ENCODE data around the gene PTPRR. TPM values are rescaled to one million over a fixed set of nuclear protein-coding genes. Genes with fewer than 3 reads are reported as not detected.

Gene PTPRR
- total and polyA plus RNA-seq, 2 donors (not counting 3 experiments of a cell fraction or from before 2014, with no cell fraction given), result 0.46 to 1.1 TPM

DNA sequence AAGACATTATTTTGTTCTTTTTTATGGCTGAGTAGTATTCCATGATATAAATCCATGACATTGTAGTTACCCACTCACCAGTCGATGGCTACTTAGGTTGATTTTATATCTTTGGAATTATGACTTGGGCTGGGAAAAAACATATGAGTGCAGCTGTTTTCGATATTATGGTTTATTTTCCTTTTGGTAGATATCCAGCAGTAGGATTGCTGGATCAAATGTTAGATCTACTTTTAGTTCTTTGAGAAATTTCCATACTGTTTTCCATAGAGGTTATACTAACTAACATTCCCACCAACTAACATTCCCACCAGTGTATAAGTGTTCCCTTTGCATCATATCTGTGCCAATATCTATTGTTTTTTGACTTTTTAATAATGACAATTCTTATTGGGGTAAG is 29.9 kb upstream of the PTPRR start:
- H3K9me1 ChIP-seq (replicated peaks; ENCODE audit: control insufficient read depth, extremely low read depth, insufficient read depth, low read length), result no peaks in the 10 kb centered on the region
- DNase-seq (ENCODE audit: low read depth, low spot score), result no peak
- H3K9ac ChIP-seq (replicated peaks; ENCODE audit: extremely low read depth, insufficient read depth, low read length), result no peak overlapping the region
- no peaks in the 10 kb centered on the region for H3K79me2 ChIP-seq (ENCODE audit: control insufficient read depth, insufficient read depth, low read length)
- H3K9me3 ChIP-seq (replicated peaks; ENCODE audit: control insufficient read depth, insufficient read depth, low read length), result no peaks in the 10 kb centered on the region
- H3K4me1 ChIP-seq (ENCODE audit: control insufficient read depth, extremely low read depth, insufficient read depth, low read length), result no peaks in the 10 kb centered on the region
- FAIRE-seq, result no peak
- H3K27ac ChIP-seq (ENCODE audit: insufficient read depth, low read depth, low read length), result no peak overlapping the region
- H2AFZ ChIP-seq (ENCODE audit: low read depth, low read length), result no peak overlapping the region
- no peaks in the 10 kb centered on the region for H4K20me1 ChIP-seq (replicated peaks; ENCODE audit: control insufficient read depth, extremely low read depth, insufficient read depth, low read length)
- TF ChIP-seq EZH2 (IDR thresholded peaks at IDR 0.05; ENCODE audit: borderline replicate concordance, low read depth, low read length, severe bottlenecking) (no peak), FOS (IDR thresholded peaks at IDR 0.05; ENCODE audit: borderline replicate concordance, insufficient read depth, low read length) (no peak), POLR2AphosphoS5 (IDR thresholded peaks at IDR 0.05; ENCODE audit: insufficient read depth, low read depth, low read length) (no peak), GATA2 (IDR thresholded peaks at IDR 0.05; ENCODE audit: insufficient read depth, insufficient read length, low read depth, low read length) (no peak), MYC (IDR thresholded peaks at IDR 0.05; ENCODE audit: low read depth, low read length) (no peak), JUN (IDR thresholded peaks at IDR 0.05; ENCODE audit: borderline replicate concordance, insufficient read depth, insufficient read length, low read depth) (no peak), POLR2A (IDR thresholded peaks at IDR 0.05; ENCODE audit: low read depth, low read length) (no peak)
- TF ChIP-seq, protein P1, sequence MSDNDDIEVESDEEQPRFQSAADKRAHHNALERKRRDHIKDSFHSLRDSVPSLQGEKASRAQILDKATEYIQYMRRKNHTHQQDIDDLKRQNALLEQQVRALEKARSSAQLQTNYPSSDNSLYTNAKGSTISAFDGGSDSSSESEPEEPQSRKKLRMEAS (IDR thresholded peaks at IDR 0.05; ENCODE audit: insufficient read depth, insufficient read length), result no peak
- TF ChIP-seq, protein P2, sequence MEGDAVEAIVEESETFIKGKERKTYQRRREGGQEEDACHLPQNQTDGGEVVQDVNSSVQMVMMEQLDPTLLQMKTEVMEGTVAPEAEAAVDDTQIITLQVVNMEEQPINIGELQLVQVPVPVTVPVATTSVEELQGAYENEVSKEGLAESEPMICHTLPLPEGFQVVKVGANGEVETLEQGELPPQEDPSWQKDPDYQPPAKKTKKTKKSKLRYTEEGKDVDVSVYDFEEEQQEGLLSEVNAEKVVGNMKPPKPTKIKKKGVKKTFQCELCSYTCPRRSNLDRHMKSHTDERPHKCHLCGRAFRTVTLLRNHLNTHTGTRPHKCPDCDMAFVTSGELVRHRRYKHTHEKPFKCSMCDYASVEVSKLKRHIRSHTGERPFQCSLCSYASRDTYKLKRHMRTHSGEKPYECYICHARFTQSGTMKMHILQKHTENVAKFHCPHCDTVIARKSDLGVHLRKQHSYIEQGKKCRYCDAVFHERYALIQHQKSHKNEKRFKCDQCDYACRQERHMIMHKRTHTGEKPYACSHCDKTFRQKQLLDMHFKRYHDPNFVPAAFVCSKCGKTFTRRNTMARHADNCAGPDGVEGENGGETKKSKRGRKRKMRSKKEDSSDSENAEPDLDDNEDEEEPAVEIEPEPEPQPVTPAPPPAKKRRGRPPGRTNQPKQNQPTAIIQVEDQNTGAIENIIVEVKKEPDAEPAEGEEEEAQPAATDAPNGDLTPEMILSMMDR (IDR thresholded peaks at IDR 0.05; ENCODE audit: extremely low read depth in 1 of 2, insufficient read depth in 1 of 2, low read depth in 1 of 2, low read length in 2 of 2), result no peak
- dilution Hi-C loops (cut with MboI; ENCODE audit: extremely low pct_ligation_motif_present, low sequenced_read_pairs), result no loop called here
- intact Hi-C loops (cut with micrococcal nuclease), result no loop called here
- H3K36me3 ChIP-seq (ENCODE audit: control insufficient read depth in 2 of 2, extremely low read depth in 1 of 2, insufficient read depth in 2 of 2, low read length in 2 of 2), result no peaks in the 10 kb centered on the region
- ChIA-PET CTCF (no interaction called here), POLR2A (no interaction called here)
- H3K27me3 ChIP-seq (ENCODE audit: control insufficient read depth in 2 of 2, insufficient read depth in 2 of 2, low read length in 2 of 2), result no peaks in the 10 kb centered on the region
- H3K4me3 ChIP-seq (replicated peaks in 1 of 3; ENCODE audit: insufficient read depth in 1 of 3, low read depth in 1 of 3, low read length in 3 of 3), result no peak overlapping the region
- BruUV-seq (replicated peaks), result no TSS peak
- no peak overlapping the region for H3K4me2 ChIP-seq (ENCODE audit: insufficient read depth, low read length)
